HCT116 (cell line): Measurements from ENCODE around the gene BMP2K. TPM values are rescaled to one million over a fixed set of nuclear protein-coding genes. Genes with fewer than 3 reads are reported as not detected.

Experiments used
- ATAC-seq: fragments of 200-7000 bp; cut with Tn5 transposase; 2 replicates; pipeline ENCODE4 v1.9.1; 2020; ENCODE audit warnings: mild to moderate bottlenecking, moderate library complexity
- BruUV-seq: library from RNA; stranded (reverse); fragments of 400-500 nt; replicated peaks from 2 replicates; lab custom pipeline; 2021; lab: Mats Ljungman, UMichigan
- CTCF ChIA-PET: fragments of 300-600 bp; sonication (Branson Sonifier 250); formaldehyde crosslinking; loops from one replicate; lab custom pipeline; 2021; ENCODE audit warnings: antibody characterized with exemption; lab: Charles Lee
- POLR2A ChIA-PET: fragments of 300-600, 350-600 bp; sonication (Branson Sonifier 250); formaldehyde crosslinking; loops from one replicate; lab custom pipeline; 2021; ENCODE audit warnings: antibody characterized with exemption; lab: Charles Lee
- RAD21 ChIA-PET, 2 experiments: fragments of 300-600 bp; sonication (Branson Sonifier 250); formaldehyde crosslinking; loops; one replicate each; lab custom pipeline; 2023; ENCODE audit warnings: low total read pairs in 2 of 2; ENCODE audit not compliant: uncharacterized antibody in 2 of 2, unreplicated experiment in 2 of 2, low non-redundant PET in 1 of 2; lab: Charles Lee
- DNase-seq: peaks from one replicate; pipeline ENCODE4 v3.0.0-alpha.2; 2010; ENCODE audit warnings: low read depth, low spot score
- H2AFZ ChIP-seq: fragments of 200-600 bp; shearing (Covaris generic), sonication (generic); 2 replicates; pipeline ENCODE4 v1.6.1; 2017; ENCODE audit warnings: low read depth, mixed run types, mixed read lengths, antibody characterized with exemption, low read length; ENCODE audit not compliant: poor library complexity, severe bottlenecking
- H3K27ac ChIP-seq: 2 replicates; pipeline ENCODE4 v1.5.1; 2012; ENCODE audit warnings: low read depth, low read length
- H3K27me3 ChIP-seq: fragments of 200-600 bp; sonication (generic); 2 replicates; pipeline ENCODE4 v1.6.1; 2016; ENCODE audit warnings: mixed run types, low read length, mixed read lengths; ENCODE audit not compliant: insufficient read depth
- H3K36me3 ChIP-seq, 2 experiments: fragments of 200-500 bp in 1 of 2; fragments of 200-600 bp in 1 of 2; sonication (Bioruptor generic) in 1 of 2; sonication (generic) in 1 of 2; 2 replicates each; pipeline versions ENCODE4 v1.5.1 to v1.6.1; 2014 to 2016; ENCODE audit warnings: low read length in 2 of 2, inconsistent platforms in 1 of 2, mixed read lengths in 1 of 2, mixed run types in 1 of 2; ENCODE audit not compliant: insufficient read depth in 2 of 2, control insufficient read depth in 1 of 2
- H3K4me1 ChIP-seq, 2 experiments: fragments of 200-600 bp in 1 of 2; sonication (generic) in 1 of 2; 2 replicates each; pipeline versions ENCODE4 v1.5.1 to v1.6.1; 2012 to 2017; ENCODE audit warnings: low read length in 2 of 2, inconsistent platforms in 1 of 2, mild to moderate bottlenecking in 1 of 2, mixed read lengths in 1 of 2, mixed run types in 1 of 2, moderate library complexity in 1 of 2; ENCODE audit not compliant: insufficient read depth in 2 of 2, control insufficient read depth in 1 of 2
- H3K4me2 ChIP-seq: fragments of 200-600 bp; sonication (generic); 2 replicates; pipeline ENCODE4 v1.6.1; 2017; ENCODE audit warnings: mixed run types, low read length, mixed read lengths
- H3K4me3 ChIP-seq, 2 experiments: fragments of 200-600 bp in 1 of 2; sonication (generic) in 1 of 2; replicated peaks in 1 of 2; 2 replicates each; pipeline ENCODE4 v1.5.1; 2011 to 2016; ENCODE audit warnings: low read length in 2 of 2, control low read depth in 1 of 2, low read depth in 1 of 2, mild to moderate bottlenecking in 1 of 2, mixed read lengths in 1 of 2, mixed run types in 1 of 2
- H3K79me2 ChIP-seq: fragments of 200-600 bp; sonication (generic); 2 replicates; pipeline ENCODE4 v1.6.1; 2017; ENCODE audit warnings: mild to moderate bottlenecking, mixed run types, low read length, moderate library complexity, mixed read lengths; ENCODE audit not compliant: insufficient read depth
- H3K9ac ChIP-seq: fragments of 200-600 bp; sonication (generic); 2 replicates; pipeline ENCODE4 v1.6.1; 2016; ENCODE audit warnings: low read length, mixed read lengths
- H3K9me2 ChIP-seq: fragments of 200-600 bp; sonication (generic), shearing (Covaris generic); 2 replicates; pipeline ENCODE4 v1.6.1; 2017; ENCODE audit warnings: mixed run types, mild to moderate bottlenecking, moderate library complexity; ENCODE audit not compliant: insufficient read depth
- H3K9me3 ChIP-seq, 2 experiments: fragments of 200-500 bp in 1 of 2; fragments of 200-600 bp in 1 of 2; sonication (Bioruptor generic) in 1 of 2; sonication (generic) in 1 of 2; 2 replicates each; pipeline ENCODE4 v1.6.1; 2014 to 2017; ENCODE audit warnings: low read length in 2 of 2, mixed read lengths in 2 of 2, inconsistent platforms in 1 of 2, low read depth in 1 of 2, mild to moderate bottlenecking in 1 of 2, mixed run types in 1 of 2, moderate library complexity in 1 of 2; ENCODE audit not compliant: control insufficient read depth in 1 of 2, insufficient read depth in 1 of 2
- H4K20me1 ChIP-seq: fragments of 200-600 bp; sonication (generic), shearing (Covaris generic); 2 replicates; pipeline ENCODE4 v1.6.1; 2017; ENCODE audit warnings: mixed run types, mild to moderate bottlenecking, moderate library complexity; ENCODE audit not compliant: insufficient read depth
- CBX3 ChIP-seq: IDR thresholded peaks from 2 replicates; pipeline ENCODE4 v1.6.1; 2012; ENCODE audit warnings: low read depth
- CEBPB ChIP-seq: IDR thresholded peaks from 2 replicates; pipeline ENCODE4 v1.6.1; 2012; ENCODE audit warnings: low read depth
- CTCF ChIP-seq, 3 experiments: fragments of 200-600 bp in 1 of 3; sonication (generic) in 1 of 3; IDR thresholded peaks in 2 of 3; conservative IDR thresholded peaks in 1 of 3; 2 replicates each; pipeline ENCODE4 v1.5.1; 2012 to 2017; ENCODE audit warnings: low read depth in 2 of 3, low read length in 2 of 3, antibody characterized with exemption in 1 of 3, borderline replicate concordance in 1 of 3, control low read depth in 1 of 3, mild to moderate bottlenecking in 1 of 3, mixed read lengths in 1 of 3, mixed run types in 1 of 3, moderate library complexity in 1 of 3; ENCODE audit not compliant: insufficient read depth in 1 of 3
- EGR1 ChIP-seq: IDR thresholded peaks from 2 replicates; pipeline ENCODE4 v1.6.1; 2012; ENCODE audit warnings: low read depth
- ELF1 ChIP-seq: IDR thresholded peaks from 2 replicates; pipeline ENCODE4 v1.6.1; 2012; ENCODE audit warnings: low read depth, borderline replicate concordance
- EZH2 ChIP-seq: fragments of 200-600 bp; sonication (generic); IDR thresholded peaks from 2 replicates; pipeline ENCODE4 v1.6.1; 2017; ENCODE audit warnings: antibody characterized with exemption, mixed run types
- FOSL1 ChIP-seq: IDR thresholded peaks from 2 replicates; pipeline ENCODE4 v1.6.1; 2012; ENCODE audit warnings: low read depth
- JUND ChIP-seq: IDR thresholded peaks from 2 replicates; pipeline ENCODE4 v1.6.1; 2012
- MAX ChIP-seq: IDR thresholded peaks from 2 replicates; pipeline ENCODE4 v1.6.1; 2012
- POLR2A ChIP-seq: IDR thresholded peaks from 2 replicates; pipeline ENCODE4 v1.7.0; 2011; ENCODE audit warnings: borderline replicate concordance; ENCODE audit not compliant: insufficient read depth, insufficient read length; ENCODE audit errors: extremely low read depth
- POLR2AphosphoS5 ChIP-seq: IDR thresholded peaks from 2 replicates; pipeline ENCODE4 v1.6.1; 2011; ENCODE audit warnings: mild to moderate bottlenecking, low read depth, low read length, moderate library complexity
- REST ChIP-seq: IDR thresholded peaks from 2 replicates; pipeline ENCODE4 v1.6.1; 2012; ENCODE audit warnings: low read depth
- SRF ChIP-seq: IDR thresholded peaks from 2 replicates; pipeline ENCODE4 v1.6.1; 2012; ENCODE audit warnings: low read depth
- TCF7L2 ChIP-seq: IDR thresholded peaks from 2 replicates; pipeline ENCODE4 v1.7.0; 2011; ENCODE audit warnings: borderline replicate concordance, inconsistent platforms; ENCODE audit not compliant: insufficient read depth, insufficient read length; ENCODE audit errors: extremely low read depth
- ZBTB33 ChIP-seq: IDR thresholded peaks from 2 replicates; pipeline ENCODE4 v1.6.1; 2011; ENCODE audit warnings: mild to moderate bottlenecking, low read length, moderate library complexity; ENCODE audit not compliant: insufficient replicate concordance; ENCODE audit errors: extremely low read depth
- ZFX ChIP-seq: fragments of 450-650 bp; IDR thresholded peaks from 2 replicates; pipeline ENCODE4 v1.6.1; 2017
- ZNF274 ChIP-seq: fragments of 200-500 bp; sonication (Bioruptor generic); IDR thresholded peaks from 2 replicates; pipeline ENCODE4 v1.6.1; 2014; ENCODE audit warnings: mild to moderate bottlenecking, low read depth, low read length, inconsistent platforms
- intact Hi-C: fragments of 100-400 bp; cut with micrococcal nuclease; formaldehyde crosslinking; loops from 2 replicates; pipeline ENCODE4 v1.10.0; 2022
- total RNA-seq: library from RNA; stranded (reverse); gene quantifications from one replicate; pipeline ENCODE4 v1.2.1, GENCODE V29; 2021; ENCODE audit not compliant: unreplicated experiment

The BMP2K gene
- total RNA-seq, 1 experiment from 2014 or later, result 27.7 TPM

GRCh38 chr4:78824001-78824400 is 47.9 kb downstream of the BMP2K start (continued):
- no peak for TF ChIP-seq SRF
- TF ChIP-seq, all 23 proteins: peak for 0

GRCh38 chr4:78827191-78827590 is 51.0 kb downstream of the BMP2K start:
- no peaks in the 10 kb centered on the region for H3K4me1 ChIP-seq
- intact Hi-C loops, result no loop called here
- no peak overlapping the region for H3K9ac ChIP-seq
- H3K27me3 ChIP-seq, result no peaks in the 10 kb centered on the region
- no peaks in the 10 kb centered on the region for H3K9me2 ChIP-seq
- no peaks in the 10 kb centered on the region for H4K20me1 ChIP-seq
- no peaks in the 10 kb centered on the region; a peak in 1 of 4 replicates for H3K36me3 ChIP-seq
- no peaks in the 10 kb centered on the region for H3K9me3 ChIP-seq
- no peak overlapping the region for H3K4me3 ChIP-seq
- BruUV-seq, result no TSS peak
- H2AFZ ChIP-seq, result no peak overlapping the region
- no peak overlapping the region for H3K27ac ChIP-seq
- ChIA-PET CTCF (no interaction called here), RAD21 (no interaction called here), POLR2A (no interaction called here)
- H3K4me2 ChIP-seq, result no peak overlapping the region
- H3K79me2 ChIP-seq, result no peaks in the 10 kb centered on the region; the same call in none of the 2 replicates
- no peak for ATAC-seq
- no peak for DNase-seq
- TF ChIP-seq POLR2A (no peak), ELF1 (no peak), EGR1 (no peak), ZNF274 (no peak), CTCF (IDR thresholded peaks at IDR 0.05 in 2 of 3, conservative IDR thresholded peaks at IDR 0.05 in 1 of 3; ENCODE audit: borderline replicate concordance in 1 of 3, insufficient read depth in 1 of 3, low read depth in 2 of 3, low read length in 2 of 3) (no peak), REST (no peak), ZBTB33 (no peak), JUND (no peak), CBX3 (no peak), ZFX (no peak), SRF (no peak), POLR2AphosphoS5 (no peak), TCF7L2 (no peak), EZH2 (no peak), FOSL1 (no peak), CEBPB (no peak), MAX (no peak)
